HG02852 (cell line): Measurements from ENCODE around the gene LAMP5.

Source experiments
- ATAC-seq: cut with Tn5 transposase; IDR thresholded peaks from one replicate; pipeline ENCODE4 v1.9.1; 2021; ENCODE audit warnings: mild to moderate bottlenecking, moderate library complexity; ENCODE audit not compliant: unreplicated experiment

LAMP5 gene, protein sequence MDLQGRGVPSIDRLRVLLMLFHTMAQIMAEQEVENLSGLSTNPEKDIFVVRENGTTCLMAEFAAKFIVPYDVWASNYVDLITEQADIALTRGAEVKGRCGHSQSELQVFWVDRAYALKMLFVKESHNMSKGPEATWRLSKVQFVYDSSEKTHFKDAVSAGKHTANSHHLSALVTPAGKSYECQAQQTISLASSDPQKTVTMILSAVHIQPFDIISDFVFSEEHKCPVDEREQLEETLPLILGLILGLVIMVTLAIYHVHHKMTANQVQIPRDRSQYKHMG

DNA sequence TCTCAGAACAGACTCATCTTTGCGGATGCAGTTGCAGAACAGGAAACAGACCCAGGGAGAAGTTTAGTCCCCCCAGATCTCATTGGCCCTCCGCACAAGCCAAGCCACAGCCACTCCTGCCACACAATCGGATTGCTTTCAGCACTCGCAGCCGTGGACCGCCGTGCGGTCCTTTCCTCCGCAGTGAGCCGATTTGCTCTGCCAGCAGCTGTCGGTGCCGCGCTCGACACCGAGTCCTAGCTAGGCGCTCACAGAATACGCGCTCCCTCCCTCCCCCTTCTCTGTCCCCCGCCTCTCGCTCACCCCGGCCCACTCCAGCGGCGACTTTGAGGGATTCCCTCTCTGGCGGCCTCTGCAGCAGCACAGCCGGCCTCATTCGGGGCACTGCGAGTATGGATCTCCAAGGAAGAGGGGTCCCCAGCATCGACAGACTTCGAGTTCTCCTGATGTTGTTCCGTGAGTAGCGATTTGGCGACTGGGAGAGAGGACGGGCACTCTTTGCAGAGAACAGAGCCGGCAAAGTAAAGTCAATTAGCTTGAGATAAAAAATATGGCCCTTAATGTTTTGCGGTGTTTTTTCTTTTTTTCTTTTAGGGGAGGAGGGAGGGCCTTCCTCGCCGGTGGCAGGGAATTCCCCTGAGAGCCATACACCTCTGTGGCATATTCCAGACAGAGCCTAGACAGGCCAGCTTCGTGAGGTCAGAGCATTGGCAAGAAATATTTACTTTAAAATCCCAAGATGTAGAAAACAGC is at the start of gene LAMP5:
Gene LAMP5, plus strand, starts transcription at position 130 of the 753 bp plus-strand sequence. Its CDS starts 263 bp downstream, at position 393.
- ATAC-seq, result no peak

DNA sequence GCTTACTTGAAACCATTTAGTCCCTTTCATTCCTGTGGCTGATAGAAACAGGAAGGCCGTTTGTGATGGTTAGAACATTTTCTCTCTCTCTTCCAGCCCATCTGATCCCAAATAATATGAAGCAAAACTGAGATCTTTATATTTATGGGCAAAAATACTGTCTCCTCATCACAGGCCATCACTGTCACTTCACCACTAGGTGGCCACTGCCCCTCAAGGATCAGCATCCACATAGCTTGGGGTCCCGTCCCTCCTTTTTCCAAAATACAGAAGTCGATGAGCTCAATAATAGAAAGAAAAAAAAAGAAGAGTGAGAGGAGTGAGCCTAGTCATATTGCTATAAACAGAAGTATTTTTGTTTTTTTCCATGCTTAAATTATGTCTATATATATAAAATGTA is 46.4 kb upstream of the LAMP5 start:
- ATAC-seq, result no peak

DNA sequence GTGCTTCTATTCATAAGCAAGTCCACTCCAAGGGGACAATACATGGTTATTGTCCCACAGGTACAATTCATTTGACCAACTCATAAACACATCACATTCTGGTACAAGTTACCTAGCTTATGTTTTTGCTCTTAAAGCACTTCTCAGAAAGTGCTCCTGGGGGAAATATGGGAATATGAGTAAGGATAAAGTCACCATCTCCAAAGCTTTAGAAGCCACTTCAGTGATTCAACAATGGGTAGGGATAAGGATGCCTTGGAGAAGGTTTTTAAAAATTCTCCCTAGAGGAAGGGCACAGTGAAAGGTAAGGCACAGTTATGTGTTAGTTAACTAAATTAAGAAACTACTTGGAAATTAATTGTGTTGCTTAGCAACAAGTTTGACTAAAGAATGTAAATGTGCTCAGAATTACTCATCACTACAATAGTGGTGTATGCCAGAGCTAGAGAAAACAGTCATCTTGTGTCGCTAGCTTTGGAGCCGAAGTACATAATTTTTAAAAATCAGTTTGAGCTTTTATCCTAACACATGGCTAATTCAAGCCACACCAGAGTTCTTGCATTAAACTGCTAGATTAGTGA is 39.5 kb upstream of the LAMP5 start:
- ATAC-seq, result no peak

DNA sequence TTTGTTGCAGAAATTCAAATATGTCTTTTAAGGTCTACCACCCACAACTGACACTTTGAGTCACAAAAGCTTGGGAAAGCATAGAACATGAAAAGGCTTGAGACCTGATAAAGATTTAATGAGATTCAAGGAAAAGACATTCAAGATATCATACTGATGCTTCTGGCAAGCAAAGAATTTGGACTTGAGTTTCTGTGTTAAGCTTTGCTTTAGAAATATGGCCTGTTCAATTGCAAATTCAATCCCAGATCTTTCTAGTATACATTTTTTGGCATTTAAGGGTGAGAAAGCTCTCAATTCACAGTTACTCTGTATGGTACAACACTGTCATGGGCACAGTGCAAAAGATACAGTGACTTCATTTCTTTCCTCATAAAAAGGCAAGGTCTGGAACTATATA is 38.9 kb upstream of the LAMP5 start:
- no peak for ATAC-seq

DNA sequence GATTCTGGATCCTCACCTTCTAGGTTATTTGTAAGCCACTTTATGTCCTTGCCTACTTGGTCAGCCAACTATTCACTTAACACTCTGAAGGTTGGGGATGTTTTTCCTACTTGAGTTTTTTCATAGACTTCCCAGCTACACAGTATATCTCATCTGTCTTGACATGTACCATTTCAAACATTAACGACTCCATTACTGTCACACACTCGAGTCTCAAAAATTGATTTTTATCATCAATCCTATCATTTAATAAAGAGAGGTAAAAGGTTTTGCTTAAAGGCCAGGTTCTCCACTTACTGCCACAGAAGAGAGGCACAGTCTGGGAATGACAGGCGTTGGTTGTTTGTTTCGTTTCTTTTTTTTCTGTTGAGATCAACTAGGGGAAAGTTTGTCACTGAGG is 38.2 kb upstream of the LAMP5 start:
- no peak for ATAC-seq

DNA sequence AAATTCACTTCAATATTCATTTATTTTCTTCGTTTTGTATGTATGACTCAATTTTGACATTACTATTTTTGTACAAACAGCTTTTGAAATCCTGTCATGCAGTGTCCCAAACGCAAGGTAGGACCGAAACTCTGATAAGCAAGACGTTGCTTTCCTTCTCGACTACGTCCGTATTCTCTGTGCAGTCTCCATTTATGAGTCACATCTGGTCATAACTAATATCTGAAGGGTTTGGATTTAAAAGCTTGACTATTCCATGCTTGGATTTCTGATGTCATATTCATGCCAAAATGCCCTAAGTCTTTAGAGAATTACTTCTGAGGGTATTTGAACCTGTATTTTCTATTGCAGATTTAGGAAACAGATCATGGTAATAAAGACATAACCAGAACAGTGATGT is 37.8 kb upstream of the LAMP5 start:
- no peak for ATAC-seq

DNA sequence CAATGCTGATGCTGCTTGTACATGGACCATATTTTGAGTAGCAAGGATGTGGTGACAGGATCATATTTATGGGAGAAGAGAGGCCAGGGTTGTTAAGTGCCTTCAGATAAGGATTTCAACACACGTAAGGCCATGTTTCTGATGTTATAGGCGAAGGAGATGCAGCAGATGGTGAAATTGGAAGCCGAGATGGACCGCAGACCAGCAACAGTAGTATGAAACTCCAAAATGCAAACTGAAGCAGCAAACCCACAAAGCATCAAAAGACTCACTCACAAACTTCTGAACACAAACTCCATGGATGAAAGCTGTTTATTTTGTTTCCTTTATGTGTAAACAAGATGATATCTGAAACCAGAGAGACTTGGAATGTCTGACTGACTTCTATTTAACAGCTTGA is 35.6 kb upstream of the LAMP5 start:
- no peak for ATAC-seq

DNA sequence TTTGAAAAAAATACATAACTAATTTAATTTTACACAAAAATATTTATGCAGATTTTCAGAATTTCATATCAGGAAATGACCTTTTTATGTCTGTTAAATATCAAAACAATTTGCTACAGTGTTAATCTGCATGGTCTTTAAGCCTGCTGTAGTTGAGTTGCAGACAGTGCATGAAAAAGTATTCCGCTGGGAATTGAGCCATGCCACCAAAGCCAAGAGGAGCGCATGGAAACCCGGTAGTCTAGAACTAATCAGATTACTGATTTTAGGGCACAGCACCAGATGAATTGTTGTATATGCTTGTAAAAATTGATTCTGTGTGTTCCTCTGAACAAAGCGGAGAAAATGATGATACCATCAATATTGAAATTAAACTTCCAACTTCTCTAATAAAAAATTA is 34.3 kb upstream of the LAMP5 start:
- ATAC-seq, result no peak

DNA sequence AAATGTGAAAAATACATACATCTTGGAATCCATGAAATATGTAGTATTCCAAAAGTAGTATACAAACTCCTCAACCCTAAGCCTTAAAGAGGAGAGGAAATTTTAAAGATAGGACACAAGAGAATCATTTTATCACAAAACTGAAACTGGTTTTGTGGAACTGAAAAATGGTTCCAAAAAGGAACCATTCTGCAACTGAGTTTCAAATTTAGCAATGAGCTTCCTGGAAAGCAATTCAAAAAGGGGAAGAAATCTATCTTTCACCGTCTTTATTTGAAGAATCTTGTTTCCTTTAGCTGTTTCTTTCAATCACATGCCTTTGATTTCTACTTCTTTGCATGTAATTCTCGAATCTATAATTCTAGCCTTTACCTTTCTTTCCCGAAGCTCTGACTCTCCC is 32.2 kb upstream of the LAMP5 start:
- no peak for ATAC-seq

DNA sequence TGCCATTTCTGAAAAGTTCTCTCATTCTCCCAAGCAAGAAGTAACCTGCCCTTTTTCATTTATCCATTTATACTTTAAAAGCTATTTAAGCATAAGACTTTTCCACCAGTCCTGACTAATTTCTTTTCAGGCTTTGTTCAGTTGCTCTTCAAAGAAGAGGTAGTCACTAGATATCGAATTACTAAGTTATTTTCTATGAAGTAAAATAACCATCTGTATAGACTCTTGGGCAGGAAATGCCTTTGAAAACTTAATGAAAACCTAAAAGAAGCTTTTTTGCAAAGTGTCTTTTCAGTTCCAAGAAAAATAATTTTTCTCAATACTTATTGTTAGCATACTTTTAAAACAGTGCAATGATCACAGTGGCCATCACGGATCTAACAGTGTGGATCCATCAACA is 31.3 kb upstream of the LAMP5 start:
- ATAC-seq, result no peak

DNA sequence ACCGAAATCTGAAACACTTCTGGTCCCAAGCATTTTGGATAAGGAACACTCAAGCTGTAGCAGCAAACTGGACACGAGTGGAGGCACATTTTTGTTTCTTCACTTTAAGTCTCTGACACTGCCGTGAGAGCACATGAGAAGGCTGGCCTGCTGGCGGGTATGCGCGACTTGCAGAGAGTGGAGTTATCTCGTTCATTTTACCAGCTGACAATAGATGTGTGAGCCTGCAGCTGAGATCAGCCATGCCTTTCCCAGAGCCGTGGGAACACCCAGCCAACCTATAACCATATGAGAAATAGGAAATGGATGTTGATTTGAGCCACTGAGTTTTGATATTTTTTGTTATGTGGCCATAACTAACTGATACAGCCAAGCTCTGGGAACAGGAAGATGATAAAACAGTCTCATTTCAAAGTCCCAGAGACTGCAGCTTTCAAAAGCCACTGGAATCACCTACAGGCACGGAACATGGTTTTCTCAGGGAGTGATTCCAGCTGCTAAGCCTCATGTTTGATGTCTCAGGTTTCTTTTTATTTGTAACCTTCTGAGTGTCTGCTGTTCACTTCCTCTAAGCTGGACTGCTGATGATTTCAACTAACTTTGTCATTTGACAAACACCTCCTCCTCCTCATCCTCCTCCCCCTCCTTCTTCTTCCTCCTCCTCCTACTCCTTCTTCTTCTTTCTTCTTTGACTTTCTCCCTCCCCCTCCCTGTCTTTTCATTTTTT is 28.6 kb upstream of the LAMP5 start:
- ATAC-seq, result no peak

DNA sequence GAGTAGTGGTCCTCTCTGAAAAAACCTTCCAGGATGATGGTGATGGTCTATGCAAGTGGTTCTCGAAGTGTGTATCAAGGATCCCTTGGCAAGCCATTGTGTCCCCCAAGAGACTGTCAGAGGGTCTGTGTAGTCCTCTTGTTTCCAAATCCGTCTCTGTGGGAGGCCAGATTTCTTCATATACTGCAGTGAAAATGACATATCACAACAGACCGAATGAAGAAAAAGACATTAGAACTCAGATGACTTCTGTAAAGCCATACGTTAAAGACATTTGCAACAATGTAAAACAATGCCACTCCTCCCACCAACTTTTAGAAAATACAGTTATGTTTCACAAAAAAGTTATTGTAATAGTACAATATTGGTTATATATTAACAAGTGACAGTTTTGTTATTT is 27.2 kb upstream of the LAMP5 start:
- ATAC-seq, result no peak

DNA sequence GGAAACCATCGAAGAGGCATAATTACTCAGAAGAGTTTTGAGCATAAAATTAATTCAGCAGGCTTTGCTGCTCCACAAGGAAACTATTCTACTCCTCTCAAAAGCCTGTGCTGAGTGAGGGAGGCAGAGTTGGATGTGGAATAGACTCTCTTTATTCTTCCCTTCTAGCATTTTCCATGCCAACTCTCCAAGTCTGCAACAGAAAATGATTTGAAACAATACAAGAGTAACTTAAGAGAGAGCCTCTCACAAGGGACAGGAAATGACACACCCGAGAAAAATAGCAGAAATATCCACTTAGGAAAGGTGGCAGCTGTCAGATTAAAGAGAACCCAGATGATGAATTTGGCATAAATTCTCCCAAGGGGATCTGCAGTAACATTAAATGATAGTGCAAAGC is 26.3 kb upstream of the LAMP5 start:
- no peak for ATAC-seq

DNA sequence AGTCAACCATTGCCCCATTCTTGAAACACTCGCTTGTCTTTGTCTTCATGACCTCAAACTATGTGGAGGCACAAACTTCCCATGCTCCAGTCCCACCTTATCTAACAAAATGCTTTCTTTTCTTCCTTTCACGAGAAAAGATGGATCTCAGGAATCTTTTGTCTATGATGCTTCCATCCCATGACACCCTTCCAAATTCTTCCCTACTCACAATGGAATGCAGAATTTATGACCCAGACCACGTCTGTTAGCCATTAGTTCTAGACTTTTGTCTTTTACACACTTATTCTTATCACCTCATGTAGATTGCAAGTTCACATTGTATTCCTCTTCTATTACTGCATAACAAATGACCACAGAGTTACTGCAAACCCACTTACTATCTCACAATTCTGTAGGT is 24.2 kb upstream of the LAMP5 start:
- no peak for ATAC-seq

DNA sequence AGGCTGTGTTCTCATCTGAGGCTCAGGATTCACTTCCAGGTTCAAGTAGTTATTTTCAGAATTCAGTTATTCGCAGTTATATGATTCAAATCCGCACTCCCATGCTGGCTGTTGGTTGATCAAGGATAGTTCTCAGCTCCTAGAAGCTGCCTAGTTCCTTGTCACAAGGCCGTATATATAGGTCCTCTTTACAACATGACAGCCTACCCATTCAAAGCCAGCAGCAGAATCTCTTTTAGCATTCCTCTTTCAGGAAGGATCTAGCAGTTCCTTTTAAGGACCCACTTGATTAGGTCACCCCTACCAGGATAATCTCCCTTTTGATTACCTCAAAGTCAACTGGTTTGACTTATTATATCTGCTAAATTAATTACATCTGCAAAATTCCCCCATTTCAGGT is 23.8 kb upstream of the LAMP5 start:
- no peak for ATAC-seq

DNA sequence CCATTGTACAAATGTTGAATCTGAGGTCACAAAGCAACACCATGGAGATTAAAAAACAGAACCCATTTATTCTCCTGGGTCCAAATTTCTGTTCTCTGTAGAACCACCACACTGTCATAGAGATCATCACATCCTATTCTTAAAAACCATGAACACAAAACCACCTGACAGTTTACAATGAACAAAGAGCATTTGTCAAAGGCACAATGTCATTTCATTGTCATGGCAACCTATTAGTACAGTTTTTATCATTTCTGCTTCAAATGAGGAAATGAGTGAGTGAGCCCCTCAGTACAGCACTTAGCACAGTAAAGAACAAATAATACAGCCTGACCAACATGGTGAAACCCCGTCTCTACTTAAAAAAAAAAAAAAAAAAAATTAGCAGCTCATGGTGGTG is 23.1 kb upstream of the LAMP5 start:
- no peak for ATAC-seq

DNA sequence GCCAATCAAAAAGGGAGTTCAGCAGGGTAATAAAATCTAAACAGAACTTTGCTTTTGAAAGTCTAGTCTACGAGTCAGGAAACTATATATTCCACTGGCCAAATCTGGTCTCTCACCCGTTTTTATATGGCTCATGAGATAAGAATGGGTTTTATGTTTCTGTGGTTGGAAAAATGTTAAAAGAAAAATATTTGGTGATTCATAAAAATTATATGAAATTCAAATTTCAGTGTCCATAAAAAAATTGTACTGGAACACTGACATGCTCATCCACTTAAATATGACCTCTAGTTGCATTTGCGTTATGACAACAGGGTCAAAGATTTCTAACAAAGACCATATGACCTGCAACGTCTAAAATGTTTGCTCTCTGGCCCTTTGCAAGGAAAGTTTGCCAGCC is 22.3 kb upstream of the LAMP5 start:
- ATAC-seq, result no peak

DNA sequence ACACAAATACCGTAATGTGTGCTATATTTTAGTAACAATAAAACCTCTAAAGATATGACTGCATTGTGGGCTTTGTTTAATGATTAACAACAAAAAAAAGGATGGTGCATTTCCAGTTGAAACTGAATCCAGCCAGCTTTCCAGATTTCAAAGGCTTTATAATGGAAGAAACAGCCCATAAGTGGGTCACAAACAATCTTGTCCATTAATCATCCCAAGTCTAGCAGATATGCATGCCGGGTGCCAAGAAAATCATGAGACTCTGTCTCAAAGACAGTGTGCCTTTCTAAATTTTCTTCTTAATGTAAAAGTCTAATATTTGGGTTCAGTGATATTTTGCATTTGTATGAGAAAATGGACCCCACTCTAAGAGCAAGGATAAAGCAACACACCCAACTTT is 20.6 kb upstream of the LAMP5 start:
- ATAC-seq, result no peak

DNA sequence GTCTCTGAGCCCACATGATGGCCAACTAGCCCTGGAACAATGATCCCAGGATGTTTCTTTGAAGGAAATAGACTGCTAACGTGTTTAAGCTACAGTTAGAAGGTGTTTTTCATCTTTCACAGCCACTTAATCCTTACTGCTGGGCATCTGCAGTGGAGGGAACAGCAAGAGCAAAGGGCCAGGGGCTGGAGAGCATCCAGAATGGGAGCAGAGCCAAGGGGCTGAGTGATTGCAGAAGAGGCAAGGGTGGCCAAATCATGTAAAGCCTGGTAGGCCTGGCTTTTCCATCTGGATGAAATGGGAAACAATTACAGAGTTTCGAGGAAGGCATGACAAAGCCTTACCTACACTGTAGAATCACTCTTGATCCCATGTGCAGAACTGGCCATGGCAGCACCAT is 18.7 kb upstream of the LAMP5 start:
- ATAC-seq, result no peak

DNA sequence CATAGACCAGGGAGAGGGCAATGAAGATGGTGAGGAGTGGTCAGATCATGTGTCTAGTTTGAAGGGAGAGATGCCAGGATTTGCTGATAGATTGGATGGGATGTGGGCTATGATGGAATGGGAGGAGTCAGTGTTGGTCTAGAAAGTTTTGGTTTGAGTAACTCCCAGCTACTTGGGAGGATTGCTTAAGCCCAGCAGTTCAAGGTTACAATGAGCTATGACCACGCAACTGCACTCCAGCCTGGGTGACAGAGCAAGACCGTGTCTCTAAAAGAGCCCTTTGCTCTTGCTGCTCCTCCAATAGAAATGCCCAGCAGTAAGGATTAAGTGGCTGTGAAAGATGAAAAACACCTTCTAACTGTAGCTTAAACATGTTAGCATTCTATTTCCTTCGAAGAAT is 18.2 kb upstream of the LAMP5 start:
- ATAC-seq, result no peak

DNA sequence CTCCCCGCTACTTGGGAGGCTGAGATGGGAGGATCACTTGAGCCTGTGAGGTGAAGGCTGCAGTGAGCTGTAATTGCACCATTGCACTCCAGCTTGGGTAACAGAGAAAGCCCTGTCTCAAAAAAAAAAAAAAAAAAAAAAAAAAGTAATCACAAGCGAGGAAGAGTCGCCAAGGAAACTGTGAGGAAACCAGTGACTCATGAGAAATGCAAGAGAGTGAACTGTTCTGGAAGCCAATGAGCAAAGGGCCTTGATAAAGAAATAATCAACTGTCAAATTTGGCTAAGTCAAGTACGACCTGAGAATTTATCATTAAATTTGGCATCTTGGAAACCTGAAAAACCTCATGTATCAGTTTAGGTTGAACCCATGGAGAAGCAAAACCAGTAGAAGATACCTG is 16.1 kb upstream of the LAMP5 start:
- no peak for ATAC-seq
